Measurements from ENCODE around the gene CDA. TPM values are rescaled to one million over a fixed set of nuclear protein-coding genes. Genes with fewer than 3 reads are reported as not detected.
A peak's percentile ranks its signal among the peaks of the same experiment; 100 is the strongest.

CDA gene
- total and polyA plus RNA-seq, 9 donors = 1.2 to 5.3 (median 2.0) TPM; not detected in 2

DNA sequence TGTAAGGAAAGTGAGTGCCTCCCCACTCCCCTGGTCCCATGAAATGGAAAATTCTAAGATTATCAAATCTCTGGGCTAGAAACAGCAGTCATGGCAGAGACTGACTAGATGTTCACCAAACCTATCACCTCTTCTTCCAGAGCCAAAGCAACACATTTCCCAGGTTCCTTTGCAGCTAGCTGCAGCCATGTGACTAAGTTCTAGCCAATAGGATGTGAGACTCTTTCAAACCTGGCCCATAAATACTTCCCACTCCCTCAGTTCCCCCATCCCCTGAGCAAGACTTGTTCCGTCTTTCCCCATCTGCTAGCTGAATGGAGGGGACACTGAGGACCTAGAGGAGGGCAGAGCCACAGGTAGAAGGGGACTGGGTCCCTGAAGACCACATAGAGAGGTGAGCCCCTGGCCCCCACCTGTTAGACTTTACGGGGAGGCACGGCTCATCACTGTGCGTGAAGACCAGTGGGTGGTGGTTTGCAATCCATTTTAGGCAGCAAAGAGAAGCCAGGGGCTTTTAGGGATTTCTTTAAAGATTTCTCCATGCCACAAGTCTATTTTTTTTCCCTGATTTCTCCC is 19.3 kb upstream of the CDA start:
- intact Hi-C loops (cut with DNase I) = no loop called here
- WGBS, 3 donors = 86 to 88% (median 86%) methylated on average over 4 of the region's 4 CpGs
- TF ChIP-seq, protein P1, sequence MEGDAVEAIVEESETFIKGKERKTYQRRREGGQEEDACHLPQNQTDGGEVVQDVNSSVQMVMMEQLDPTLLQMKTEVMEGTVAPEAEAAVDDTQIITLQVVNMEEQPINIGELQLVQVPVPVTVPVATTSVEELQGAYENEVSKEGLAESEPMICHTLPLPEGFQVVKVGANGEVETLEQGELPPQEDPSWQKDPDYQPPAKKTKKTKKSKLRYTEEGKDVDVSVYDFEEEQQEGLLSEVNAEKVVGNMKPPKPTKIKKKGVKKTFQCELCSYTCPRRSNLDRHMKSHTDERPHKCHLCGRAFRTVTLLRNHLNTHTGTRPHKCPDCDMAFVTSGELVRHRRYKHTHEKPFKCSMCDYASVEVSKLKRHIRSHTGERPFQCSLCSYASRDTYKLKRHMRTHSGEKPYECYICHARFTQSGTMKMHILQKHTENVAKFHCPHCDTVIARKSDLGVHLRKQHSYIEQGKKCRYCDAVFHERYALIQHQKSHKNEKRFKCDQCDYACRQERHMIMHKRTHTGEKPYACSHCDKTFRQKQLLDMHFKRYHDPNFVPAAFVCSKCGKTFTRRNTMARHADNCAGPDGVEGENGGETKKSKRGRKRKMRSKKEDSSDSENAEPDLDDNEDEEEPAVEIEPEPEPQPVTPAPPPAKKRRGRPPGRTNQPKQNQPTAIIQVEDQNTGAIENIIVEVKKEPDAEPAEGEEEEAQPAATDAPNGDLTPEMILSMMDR (IDR thresholded peaks at IDR 0.05) = no peak
- TF ChIP-seq EP300 (IDR thresholded peaks at IDR 0.05) (no peak), POLR2A (IDR thresholded peaks at IDR 0.05) (no peak)
- Histone ChIP-seq H3K9me3 (peaks cover 0 to 3% of the 10 kb centered on the region in 2 donors), H3K27me3 (no peaks in the 10 kb centered on the region), H3K36me3 (no peaks in the 10 kb centered on the region), H3K27ac (no peak overlapping the region), H3K4me3 (no peak overlapping the region), H3K4me1 (ENCODE audit: insufficient read depth) (no peaks in the 10 kb centered on the region)
- DNase-seq = no peak

GRCh38 chr1:20571427-20571826 is 17.5 kb upstream of the CDA start:
- Histone ChIP-seq H3K27me3 (no peaks in the 10 kb centered on the region), H3K4me1 (ENCODE audit: insufficient read depth) (no peaks in the 10 kb centered on the region), H3K4me3 (no peak overlapping the region), H3K9me3 (peaks cover 0 to 3% of the 10 kb centered on the region in 2 donors), H3K27ac (no peak overlapping the region), H3K36me3 (no peaks in the 10 kb centered on the region)
- TF ChIP-seq EP300 (IDR thresholded peaks at IDR 0.05) (no peak), POLR2A (IDR thresholded peaks at IDR 0.05) (no peak)
- TF ChIP-seq, protein P1 (IDR thresholded peaks at IDR 0.05) = no peak
- 85 to 87% (median 85%) methylated on average over 5 of the region's 5 CpGs for WGBS, 3 donors
- no peak for DNase-seq
- intact Hi-C loops (cut with DNase I) = no loop called here

DNA sequence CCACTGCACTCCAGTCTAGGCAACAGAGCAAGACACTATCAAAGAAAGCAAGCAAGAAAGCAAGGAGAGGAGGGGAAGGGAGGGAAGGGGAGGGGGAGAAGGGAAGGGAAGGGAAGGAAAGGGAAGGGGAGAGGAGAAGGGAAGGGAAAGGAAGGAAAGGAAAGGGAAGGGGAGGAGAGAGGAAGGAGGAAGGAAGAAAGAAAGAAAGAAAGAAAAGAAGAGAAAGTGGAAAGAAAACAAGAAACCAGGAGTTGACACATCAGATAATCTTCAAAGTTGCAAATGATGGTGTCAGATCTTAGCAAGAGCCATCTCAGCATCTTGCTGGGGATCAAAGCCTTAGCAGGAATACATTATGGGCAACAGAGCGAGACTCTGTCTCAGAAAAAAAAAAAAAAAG is 14.9 kb upstream of the CDA start:
- Histone ChIP-seq H3K4me1 (ENCODE audit: insufficient read depth) (no peaks in the 10 kb centered on the region), H3K36me3 (no peaks in the 10 kb centered on the region), H3K27me3 (no peaks in the 10 kb centered on the region), H3K9me3 (peaks cover 0 to 3% of the 10 kb centered on the region in 2 donors), H3K4me3 (no peak overlapping the region), H3K27ac (no peak overlapping the region)
- intact Hi-C loops (cut with DNase I) = no loop called here
- 76 to 89% (median 77%) methylated on average over 1 of the region's 1 CpG for WGBS, 3 donors
- no peak for DNase-seq
- no peak for TF ChIP-seq EP300 (IDR thresholded peaks at IDR 0.05)
- TF ChIP-seq, protein P1 (IDR thresholded peaks at IDR 0.05) = no peak
- TF ChIP-seq POLR2A (IDR thresholded peaks at IDR 0.05) = no peak

DNA sequence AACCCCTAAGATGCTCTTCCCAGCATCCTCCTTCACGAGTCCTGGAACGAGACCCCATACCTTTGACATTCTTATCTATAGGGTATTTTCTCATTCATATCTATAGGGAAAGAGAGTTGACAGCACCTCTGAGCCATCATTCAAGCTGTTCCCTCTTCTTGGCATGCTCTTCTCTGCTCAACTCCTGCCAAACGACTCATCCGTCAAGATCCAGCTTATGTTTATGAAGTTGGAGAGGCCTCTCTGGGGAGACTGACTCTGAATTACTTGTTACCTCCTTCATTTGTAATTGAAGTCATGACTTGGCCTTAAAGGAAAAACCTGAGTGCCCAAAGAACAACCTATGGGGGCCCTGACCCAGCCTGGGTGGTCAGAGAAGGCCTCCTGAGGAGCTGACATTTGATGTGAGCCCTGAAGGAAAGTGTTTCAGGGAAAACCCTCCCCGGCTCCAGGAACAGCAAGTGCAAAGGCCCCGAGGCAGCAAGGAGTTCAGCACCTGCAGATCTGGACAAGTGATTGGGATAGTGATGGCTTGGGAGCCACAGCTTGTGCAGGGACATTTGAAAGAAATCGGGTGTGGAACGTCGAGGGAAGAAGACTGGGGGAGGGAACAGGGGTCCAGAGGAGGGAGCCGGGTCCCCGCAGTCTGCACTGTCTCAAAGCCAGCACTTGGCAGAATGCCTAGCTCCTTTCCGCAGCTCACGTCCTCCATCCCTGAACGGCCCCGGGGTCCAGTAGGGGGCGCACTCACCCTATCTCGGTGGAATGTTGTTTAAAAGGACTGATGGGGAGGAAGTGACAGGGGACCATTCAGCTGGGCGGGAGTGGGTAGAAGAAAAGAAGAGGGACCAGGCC is 14.0 kb upstream of the CDA start:
- H3K36me3 ChIP-seq = no peaks in the 10 kb centered on the region
- no peak overlapping the region for H3K4me3 ChIP-seq
- 18 to 20% (median 19%) methylated on average over 18 of the region's 18 CpGs for WGBS, 3 donors
- H3K4me1 ChIP-seq (ENCODE audit: insufficient read depth) = no peaks in the 10 kb centered on the region
- no peak for TF ChIP-seq EP300 (IDR thresholded peaks at IDR 0.05)
- TF ChIP-seq, protein P1 (IDR thresholded peaks at IDR 0.05) = no peak
- no peak for TF ChIP-seq POLR2A (IDR thresholded peaks at IDR 0.05)
- H3K27me3 ChIP-seq = no peaks in the 10 kb centered on the region
- no peak overlapping the region for H3K27ac ChIP-seq
- intact Hi-C loops (cut with DNase I) = no loop called here
- H3K9me3 ChIP-seq = peaks cover 0 to 3% of the 10 kb centered on the region in 2 donors
- DNase-seq = peak; percentile 18 to 62 (median 56)
